GM12878 (cell line): Measurements from ENCODE around the gene SLC39A1. TPM values are rescaled to one million over a fixed set of nuclear protein-coding genes. Genes with fewer than 3 reads are reported as not detected.
A peak's percentile ranks its signal among the peaks of the same experiment; 100 is the strongest.

ENCODE experiments used
- BCL11A ChIP-seq: IDR thresholded peaks from 2 replicates; pipeline ENCODE4 v1.6.1; 2011; ENCODE audit warnings: low read depth, low read length
- EGR1 ChIP-seq, 2 experiments: IDR thresholded peaks; 1 replicate in 1 of 2; 2 replicates in 1 of 2; pipeline ENCODE4 v1.6.1; 2011 to 2012; ENCODE audit warnings: low read depth in 2 of 2, low read length in 2 of 2, borderline replicate concordance in 1 of 2, mild to moderate bottlenecking in 1 of 2, moderate library complexity in 1 of 2
- EZH2 ChIP-seq: IDR thresholded peaks from 2 replicates; pipeline ENCODE4 v1.6.1; 2012; ENCODE audit warnings: low read depth, mild to moderate bottlenecking, control low read depth, inconsistent platforms, low read length, borderline replicate concordance; ENCODE audit not compliant: control insufficient read depth
- FOS ChIP-seq: IDR thresholded peaks from 3 replicates; pipeline ENCODE4 v1.6.1; 2011; ENCODE audit warnings: borderline replicate concordance; ENCODE audit not compliant: insufficient read length; ENCODE audit errors: extremely low read depth
- GATAD2B ChIP-seq: fragments of 450-650 bp; conservative IDR thresholded peaks from 2 replicates; pipeline ENCODE4 v1.6.1; 2017; ENCODE audit warnings: low read depth, mild to moderate bottlenecking, moderate library complexity
- MTA2 ChIP-seq: fragments of 450-650 bp; IDR thresholded peaks from 2 replicates; pipeline ENCODE4 v1.6.1; 2016; ENCODE audit warnings: low read depth, mild to moderate bottlenecking, moderate library complexity
- MTA3 ChIP-seq: IDR thresholded peaks from 2 replicates; pipeline ENCODE4 v1.6.1; 2012; ENCODE audit warnings: low read length, inconsistent platforms, borderline replicate concordance
- PAX8 ChIP-seq: fragments of 450-650 bp; IDR thresholded peaks from 2 replicates; pipeline ENCODE4 v1.6.1; 2017; ENCODE audit warnings: mild to moderate bottlenecking, moderate library complexity
- PBX3 ChIP-seq: IDR thresholded peaks from 2 replicates; pipeline ENCODE4 v1.6.1; 2011; ENCODE audit warnings: mild to moderate bottlenecking, low read depth, low read length, moderate library complexity; ENCODE audit not compliant: insufficient replicate concordance
- PRDM15 ChIP-seq: fragments of 450-650 bp; formaldehyde crosslinking; IDR thresholded peaks from 2 replicates; pipeline ENCODE4 v1.4.0; 2020; ENCODE audit warnings: mild to moderate bottlenecking, moderate library complexity
- RB1 ChIP-seq: fragments of 450-650 bp; formaldehyde crosslinking; IDR thresholded peaks from 2 replicates; pipeline ENCODE4 v1.6.1; 2017; ENCODE audit warnings: mild to moderate bottlenecking, borderline replicate concordance
- SIX5 ChIP-seq: IDR thresholded peaks from 2 replicates; pipeline ENCODE4 v1.6.1; 2011; ENCODE audit warnings: mild to moderate bottlenecking, low read depth, low read length, moderate library complexity; ENCODE audit not compliant: severe bottlenecking
- STAT3 ChIP-seq: IDR thresholded peaks from 2 replicates; pipeline ENCODE4 v1.6.1; 2011; ENCODE audit warnings: low read depth, low read length, improper control_type of control experiment
- TAF1 ChIP-seq: IDR thresholded peaks from 2 replicates; pipeline ENCODE4 v1.6.1; 2011; ENCODE audit warnings: mild to moderate bottlenecking, low read depth, low read length, borderline replicate concordance
- ZBED1 ChIP-seq: IDR thresholded peaks from 2 replicates; pipeline ENCODE4 v1.6.1; 2016; ENCODE audit warnings: borderline replicate concordance
- ZBTB4 ChIP-seq: fragments of 450-650 bp; formaldehyde crosslinking; IDR thresholded peaks from 2 replicates; pipeline ENCODE4 v1.4.0; 2022; ENCODE audit warnings: mild to moderate bottlenecking, moderate library complexity
- ZNF592 ChIP-seq: fragments of 450-650 bp; IDR thresholded peaks from 2 replicates; pipeline ENCODE4 v1.6.1; 2017; ENCODE audit warnings: mild to moderate bottlenecking, moderate library complexity
- polyA plus RNA-seq, 11 experiments: library from polyadenylated mRNA; depleted of rRNA in 4 of 11; unstranded in 6 of 11; stranded (reverse) in 5 of 11; fragments of >200 nt; fragmentation: Nextera tagmentation in 4 of 11; fragmentation: Illumina TruSeq in 1 of 11; extraction: Ambion mirVana in 4 of 11; extraction: Trizol in 1 of 11; gene quantifications; 1 replicate in 1 of 11; 2 replicates in 10 of 11; pipeline versions ENCODE4 v1.2.1 to v1.2.3, GENCODE V29; 2011 to 2016; ENCODE audit warnings: inconsistent platforms in 2 of 11, missing spikeins in 2 of 11, low read depth in 1 of 11
- total RNA-seq, 4 experiments: library from RNA; depleted of rRNA in 3 of 4; stranded (reverse); fragments of >200 nt in 3 of 4; fragmentation: Illumina TruSeq in 1 of 4; extraction: Trizol in 1 of 4; gene quantifications; 2 replicates each; pipeline versions ENCODE4 v1.2.1 to v1.2.3, GENCODE V29; 2013 to 2021

Gene SLC39A1
- total and polyA plus RNA-seq, 10 of the 15 experiments (the other 5 are each of a cell fraction or from before 2014, with no cell fraction given): 8.8 to 98.6 (median 72.4) TPM

- no peak for TF ChIP-seq ZBTB4 (CRISPR knock-in tag)
- no peak for TF ChIP-seq FOS
- no peak for TF ChIP-seq PRDM15 (CRISPR knock-in tag)
- TF ChIP-seq GATAD2B: no peak
- TF ChIP-seq BCL11A: no peak
- peak; percentile 70; the same call in 1 of the 2 replicates for TF ChIP-seq RB1
- TF ChIP-seq EZH2: no peak
- peak; percentile 93; the same call in 1 of the 2 replicates for TF ChIP-seq MTA3
- peak; percentile 100 for TF ChIP-seq ZNF592
- no peak for TF ChIP-seq PBX3
- 0 out of 2 replicates have a peak, but pooled peaks have one; percentile 69 for TF ChIP-seq PAX8
- no peak for TF ChIP-seq MTA2
- TF ChIP-seq SIX5: peak; percentile 82
- 0 out of 3 replicates have a peak, but pooled peaks of 1 of the 2 experiments have one; percentile 44 for TF ChIP-seq EGR1 (IDR thresholded peaks at IDR 0.05; ENCODE audit: borderline replicate concordance in 1 of 2, low read depth in 2 of 2, low read length in 2 of 2)
- TF ChIP-seq TAF1: peak; percentile 99
- TF ChIP-seq STAT3: no peak
- TF ChIP-seq ZBED1: peak; percentile 94
These were observed 27.3 kb upstream of the SLC39A1 start, which contains the start of gene RPS27 (continued) for GRCh38 chr1:153990468-153991150.
